ENCODE results near the gene PPP1R27.

DNA sequence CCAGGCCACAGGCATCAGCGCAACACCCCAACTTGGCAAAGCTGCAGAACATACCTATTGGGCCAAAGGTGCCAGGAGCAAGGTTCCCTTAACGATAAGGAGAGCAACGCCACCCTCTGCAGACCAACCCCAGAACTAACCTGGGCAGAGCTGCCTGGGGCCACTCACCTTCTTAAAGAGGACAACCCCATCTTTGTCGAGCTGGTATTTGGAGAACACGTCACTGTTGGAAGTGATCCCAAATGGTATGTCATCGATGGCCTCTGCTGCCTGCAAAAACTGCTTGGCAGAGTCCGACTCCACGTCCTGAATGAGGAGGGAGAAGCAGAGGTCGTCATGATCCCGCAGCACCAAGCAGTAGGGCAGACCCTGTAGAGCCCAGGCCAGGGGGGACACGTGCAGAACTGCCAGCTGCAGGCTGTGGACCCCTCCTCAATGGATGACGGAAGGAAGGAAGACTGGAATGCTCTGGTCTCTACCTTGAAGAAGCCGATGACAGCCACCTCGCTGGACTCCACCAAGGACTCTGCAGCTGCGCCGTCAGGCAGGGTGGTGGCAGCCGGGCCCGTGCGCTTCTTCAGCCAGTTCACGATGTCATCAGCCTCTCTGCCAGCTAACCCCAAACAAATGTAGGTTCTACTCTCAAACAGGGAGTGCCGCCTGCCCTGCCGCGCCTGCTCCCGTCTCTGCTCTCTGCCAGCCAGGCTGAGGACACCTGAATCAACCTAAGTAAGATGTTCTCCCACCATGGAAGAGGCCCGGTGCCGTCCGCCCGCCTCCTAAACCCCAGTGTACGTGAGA lies 20.3 kb upstream of the PPP1R27 start:
- TF ChIP-seq CTCF (IDR thresholded peaks at IDR 0.05) (peak in 3 of 6 experiments; percentile 35 to 47 (median 37)), POLR2A (IDR thresholded peaks at IDR 0.05) (no peak)
